Measurements from ENCODE around the gene ATP6V0A1.

ATP6V0A1 gene

DNA sequence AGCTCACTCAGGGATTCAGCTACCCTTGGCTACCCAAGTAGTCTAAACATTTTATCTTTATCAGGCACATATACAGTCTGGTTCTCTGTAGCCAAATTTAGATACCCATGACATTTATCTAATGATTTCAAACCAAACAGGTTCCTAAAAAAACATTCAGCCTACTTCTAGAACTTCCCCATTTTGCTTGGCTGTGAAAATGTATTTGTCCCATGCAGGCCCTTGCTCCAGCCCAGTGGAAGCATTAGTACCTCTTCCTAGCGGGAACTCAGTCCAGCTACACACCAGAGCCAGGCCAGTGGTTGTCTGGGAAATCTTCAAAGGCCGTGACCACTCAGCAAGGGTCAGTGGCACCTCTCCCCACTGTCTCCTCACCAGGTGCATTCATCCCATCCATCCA lies 51.2 kb downstream of the ATP6V0A1 start:
- no peak for DNase-seq (ENCODE audit: low read depth)

GRCh38 chr17:42512246-42512645 lies 53.6 kb downstream of the ATP6V0A1 start:
- DNase-seq (ENCODE audit: low read depth): no peak

More for the DNA sequence above, 51.2 kb downstream of the ATP6V0A1 start:
- no peak overlapping the region for H3K4me3 ChIP-seq (ENCODE audit: control insufficient read depth, low read depth, low read length)
- TF ChIP-seq CTCF (IDR thresholded peaks at IDR 0.05; ENCODE audit: control insufficient read depth, insufficient read depth, low read depth, low read length, missing control alignments): no peak

GRCh38 chr17:42512733-42513251 lies 54.1 kb downstream of the ATP6V0A1 start:
- no peak for TF ChIP-seq CTCF (IDR thresholded peaks at IDR 0.05; ENCODE audit: control insufficient read depth, insufficient read depth, low read depth, low read length, missing control alignments)
- H3K4me3 ChIP-seq (ENCODE audit: control insufficient read depth, low read depth, low read length): no peak overlapping the region
- no peak for DNase-seq (ENCODE audit: low read depth)

More at GRCh38 chr17:42512246-42512645, 53.6 kb downstream of the ATP6V0A1 start:
- no peak overlapping the region for H3K4me3 ChIP-seq (ENCODE audit: control insufficient read depth, low read depth, low read length)
- TF ChIP-seq CTCF (IDR thresholded peaks at IDR 0.05; ENCODE audit: control insufficient read depth, insufficient read depth, low read depth, low read length, missing control alignments): no peak

DNA sequence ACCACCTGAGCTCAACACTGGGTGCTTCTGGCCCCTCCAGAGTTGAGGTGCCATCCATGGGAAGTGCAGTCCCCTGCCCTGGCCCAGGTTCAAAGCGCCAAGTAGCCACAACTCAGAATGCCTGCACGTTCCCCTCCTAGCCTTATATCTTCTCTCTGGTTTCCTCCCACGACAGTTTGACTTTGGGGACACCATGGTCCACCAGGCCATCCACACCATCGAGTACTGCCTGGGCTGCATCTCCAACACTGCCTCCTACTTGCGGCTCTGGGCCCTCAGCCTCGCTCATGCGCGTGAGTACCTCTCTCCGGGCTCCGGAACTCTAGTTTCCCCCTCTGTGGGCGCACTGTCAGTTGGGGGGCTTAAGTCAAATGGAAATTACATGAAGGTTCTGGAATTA lies 55.0 kb downstream of the ATP6V0A1 start:
- no peak for TF ChIP-seq CTCF (IDR thresholded peaks at IDR 0.05; ENCODE audit: control insufficient read depth, insufficient read depth, low read depth, low read length, missing control alignments)
- no peak for DNase-seq (ENCODE audit: low read depth)
- H3K4me3 ChIP-seq (ENCODE audit: control insufficient read depth, low read depth, low read length): no peak overlapping the region

DNA sequence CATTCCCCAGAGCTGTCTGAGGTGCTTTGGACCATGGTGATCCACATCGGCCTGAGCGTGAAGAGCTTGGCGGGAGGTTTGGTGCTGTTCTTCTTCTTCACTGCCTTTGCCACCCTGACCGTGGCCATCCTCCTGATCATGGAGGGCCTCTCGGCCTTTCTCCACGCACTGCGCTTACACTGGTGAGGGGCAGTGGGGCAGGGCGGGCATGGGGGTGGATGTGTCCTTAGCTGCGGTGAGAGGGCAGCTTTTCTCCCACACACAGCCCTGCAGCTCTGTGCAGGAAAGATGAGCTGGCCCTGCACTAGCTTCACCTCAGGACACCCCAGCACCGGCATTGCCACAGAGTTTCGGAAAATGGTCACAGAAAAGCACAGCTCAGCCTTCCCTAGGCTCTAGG lies 55.6 kb downstream of the ATP6V0A1 start:
- H3K4me3 ChIP-seq (ENCODE audit: control insufficient read depth, low read depth, low read length): no peak overlapping the region
- DNase-seq (ENCODE audit: low read depth): no peak
- TF ChIP-seq CTCF (IDR thresholded peaks at IDR 0.05; ENCODE audit: control insufficient read depth, insufficient read depth, low read depth, low read length, missing control alignments): no peak

DNA sequence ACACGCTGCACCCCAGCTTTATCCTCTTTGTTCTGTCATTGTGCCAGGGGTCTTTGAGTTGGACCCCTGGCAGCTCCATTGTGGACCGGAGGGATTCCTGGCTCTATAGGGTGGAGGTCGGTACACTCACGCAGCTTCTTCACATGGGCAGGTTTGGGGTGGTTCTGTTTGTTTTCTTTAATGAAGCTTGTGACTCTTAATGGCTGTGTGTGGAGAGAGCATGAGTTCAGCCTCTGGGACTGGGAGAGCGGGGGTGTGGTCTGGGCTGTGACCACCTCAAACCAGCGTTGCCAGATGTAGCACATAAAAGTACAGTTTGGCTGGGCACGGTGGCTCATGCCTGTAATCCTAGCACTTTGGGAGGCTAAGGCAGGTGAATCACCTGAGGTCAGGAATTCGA lies 56.2 kb downstream of the ATP6V0A1 start:
- no peak overlapping the region for H3K4me3 ChIP-seq (ENCODE audit: control insufficient read depth, low read depth, low read length)
- no peak for DNase-seq (ENCODE audit: low read depth)
- TF ChIP-seq CTCF (IDR thresholded peaks at IDR 0.05; ENCODE audit: control insufficient read depth, insufficient read depth, low read depth, low read length, missing control alignments): no peak

DNA sequence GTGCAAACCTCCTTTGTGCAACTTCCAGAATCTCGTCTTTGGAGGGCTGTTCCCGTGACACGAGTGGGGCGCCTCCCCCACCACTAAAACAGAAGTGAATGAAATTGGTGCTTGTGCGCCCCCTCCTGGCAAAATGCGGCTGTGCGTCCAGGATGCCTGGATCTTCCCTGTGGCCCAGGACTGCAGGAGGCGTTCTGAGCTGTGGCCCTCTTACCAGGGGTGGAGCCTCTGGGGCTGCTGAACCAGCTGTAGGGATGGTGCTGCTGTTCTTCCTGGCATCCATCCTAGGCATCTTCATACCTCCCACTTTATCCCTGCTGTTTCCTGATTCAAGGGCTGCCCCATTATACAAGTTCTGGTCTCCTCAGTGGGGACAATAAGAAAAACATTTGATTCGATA lies 58.8 kb downstream of the ATP6V0A1 start:
- TF ChIP-seq CTCF (IDR thresholded peaks at IDR 0.05; ENCODE audit: control insufficient read depth, insufficient read depth, low read depth, low read length, missing control alignments): peak; percentile 95
- H3K4me3 ChIP-seq (ENCODE audit: control insufficient read depth, low read depth, low read length): no peak overlapping the region
- peak; percentile 90 for DNase-seq (ENCODE audit: low read depth)
